Measurements from ENCODE around the gene MYL9.

- TF ChIP-seq CTCF (IDR thresholded peaks at IDR 0.05), result no peak
- TF ChIP-seq POLR2A (IDR thresholded peaks at IDR 0.05), result no peak
These were observed 19.8 kb upstream of the MYL9 start for GRCh38 chr20:36521526-36521925.

All from uterus (tissue), 2 donors.